ENCODE data around the gene GPATCH2L.

The GPATCH2L gene

DNA sequence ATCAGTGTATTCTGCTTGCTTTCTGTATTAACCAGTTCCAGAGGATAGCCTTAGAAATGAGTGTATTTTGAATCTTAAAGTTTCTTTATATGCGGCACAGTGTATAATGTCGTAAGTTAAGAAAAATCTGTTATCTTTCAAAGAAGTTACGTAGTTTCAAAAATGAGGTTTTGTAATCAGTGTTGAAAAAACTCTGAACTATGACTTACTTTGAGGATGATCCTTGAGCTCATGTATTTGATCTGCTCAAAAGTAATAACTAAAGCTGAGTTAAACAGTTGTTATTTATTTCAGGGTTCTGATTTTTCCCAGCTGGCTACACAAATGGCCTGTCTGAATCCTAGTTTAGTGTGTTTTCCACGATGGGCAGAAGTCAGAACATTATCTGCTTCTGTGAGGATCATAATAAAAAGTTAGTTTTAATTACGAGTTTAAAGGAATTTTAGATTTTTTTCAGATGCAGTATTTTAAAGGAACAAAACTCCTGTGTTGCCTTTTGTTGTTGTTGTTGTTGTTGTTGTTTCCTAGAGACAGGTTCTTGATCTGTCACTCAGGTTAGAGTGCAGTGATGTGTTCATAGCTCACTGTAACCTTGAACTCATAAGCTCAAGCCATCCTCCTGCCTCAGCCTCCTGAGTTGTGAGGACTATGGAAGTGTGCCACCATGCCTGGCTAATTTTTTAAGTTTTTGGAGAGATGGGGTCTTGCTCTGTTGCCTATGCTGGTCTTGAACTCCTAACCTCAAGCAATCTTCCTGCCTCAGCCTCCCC is 52.9 kb downstream of the GPATCH2L start:
- DNase-seq: no peak
- Histone ChIP-seq H3K27ac (peak overlapping the region; percentile 95), H3K36me3 (replicated peaks) (peaks cover 16% of the 10 kb centered on the region), H3K27me3 (replicated peaks) (no peaks in the 10 kb centered on the region), H3K4me3 (ENCODE audit: low read depth, low read length) (no peak overlapping the region)
- TF ChIP-seq, protein P1, sequence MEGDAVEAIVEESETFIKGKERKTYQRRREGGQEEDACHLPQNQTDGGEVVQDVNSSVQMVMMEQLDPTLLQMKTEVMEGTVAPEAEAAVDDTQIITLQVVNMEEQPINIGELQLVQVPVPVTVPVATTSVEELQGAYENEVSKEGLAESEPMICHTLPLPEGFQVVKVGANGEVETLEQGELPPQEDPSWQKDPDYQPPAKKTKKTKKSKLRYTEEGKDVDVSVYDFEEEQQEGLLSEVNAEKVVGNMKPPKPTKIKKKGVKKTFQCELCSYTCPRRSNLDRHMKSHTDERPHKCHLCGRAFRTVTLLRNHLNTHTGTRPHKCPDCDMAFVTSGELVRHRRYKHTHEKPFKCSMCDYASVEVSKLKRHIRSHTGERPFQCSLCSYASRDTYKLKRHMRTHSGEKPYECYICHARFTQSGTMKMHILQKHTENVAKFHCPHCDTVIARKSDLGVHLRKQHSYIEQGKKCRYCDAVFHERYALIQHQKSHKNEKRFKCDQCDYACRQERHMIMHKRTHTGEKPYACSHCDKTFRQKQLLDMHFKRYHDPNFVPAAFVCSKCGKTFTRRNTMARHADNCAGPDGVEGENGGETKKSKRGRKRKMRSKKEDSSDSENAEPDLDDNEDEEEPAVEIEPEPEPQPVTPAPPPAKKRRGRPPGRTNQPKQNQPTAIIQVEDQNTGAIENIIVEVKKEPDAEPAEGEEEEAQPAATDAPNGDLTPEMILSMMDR (IDR thresholded peaks at IDR 0.05; ENCODE audit: low read depth, low read length, missing control alignments): no peak
- in situ Hi-C loops (cut with HindIII; ENCODE audit: low pct_ligation_motif_present, low sequenced_read_pairs): no loop called here

DNA sequence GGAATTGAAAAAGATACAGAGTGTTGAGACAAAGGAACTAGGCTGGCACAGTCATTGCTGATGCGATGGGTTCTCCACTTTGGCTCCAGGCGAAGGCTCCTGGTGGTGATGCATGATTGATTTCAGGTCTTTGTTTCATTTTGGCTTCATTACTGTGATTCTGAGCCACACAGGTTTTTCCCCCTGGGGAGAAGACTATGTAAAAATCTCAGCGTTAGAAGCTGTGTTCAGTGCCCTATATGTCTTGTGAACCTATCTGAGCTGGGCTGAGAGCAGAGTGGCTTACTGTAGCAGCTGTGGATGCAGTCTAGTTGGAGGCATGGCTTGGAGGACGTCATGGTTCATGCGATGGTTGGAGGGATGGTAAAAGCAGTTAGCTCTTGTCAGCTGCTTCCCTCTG is 54.0 kb downstream of the GPATCH2L start:
- in situ Hi-C loops (cut with HindIII; ENCODE audit: low pct_ligation_motif_present, low sequenced_read_pairs): no loop called here
- Histone ChIP-seq H3K36me3 (replicated peaks) (peaks cover 12% of the 10 kb centered on the region), H3K27me3 (replicated peaks) (no peaks in the 10 kb centered on the region), H3K27ac (no peak overlapping the region), H3K4me3 (ENCODE audit: low read depth, low read length) (no peak overlapping the region)
- TF ChIP-seq, protein P1 (IDR thresholded peaks at IDR 0.05; ENCODE audit: low read depth, low read length, missing control alignments): no peak
- no peak for DNase-seq

DNA sequence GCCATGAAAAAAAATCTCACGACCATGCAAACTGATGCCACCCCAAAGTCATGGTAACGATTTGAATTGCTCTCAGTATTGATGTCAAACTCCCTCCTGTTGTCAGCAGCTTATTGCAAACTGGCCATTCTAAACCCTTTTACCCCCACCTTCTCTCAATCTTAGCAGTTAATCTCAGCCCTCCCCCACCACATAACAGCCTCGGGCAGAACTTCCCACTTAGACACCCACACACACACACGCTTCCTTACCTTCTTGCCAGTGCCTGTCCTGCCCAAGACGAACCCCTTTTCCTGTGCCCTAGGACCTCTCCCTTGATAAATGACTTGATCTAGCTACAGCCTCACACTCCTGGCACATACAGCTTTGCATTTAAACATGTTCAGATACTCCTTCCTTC is 56.6 kb downstream of the GPATCH2L start:
- TF ChIP-seq, protein P1 (IDR thresholded peaks at IDR 0.05; ENCODE audit: low read depth, low read length, missing control alignments): no peak
- Histone ChIP-seq H3K27ac (no peak overlapping the region), H3K36me3 (replicated peaks) (no peaks in the 10 kb centered on the region), H3K4me3 (ENCODE audit: low read depth, low read length) (no peak overlapping the region), H3K27me3 (replicated peaks) (no peaks in the 10 kb centered on the region)
- in situ Hi-C loops (cut with HindIII; ENCODE audit: low pct_ligation_motif_present, low sequenced_read_pairs): no loop called here
- DNase-seq: no peak

DNA sequence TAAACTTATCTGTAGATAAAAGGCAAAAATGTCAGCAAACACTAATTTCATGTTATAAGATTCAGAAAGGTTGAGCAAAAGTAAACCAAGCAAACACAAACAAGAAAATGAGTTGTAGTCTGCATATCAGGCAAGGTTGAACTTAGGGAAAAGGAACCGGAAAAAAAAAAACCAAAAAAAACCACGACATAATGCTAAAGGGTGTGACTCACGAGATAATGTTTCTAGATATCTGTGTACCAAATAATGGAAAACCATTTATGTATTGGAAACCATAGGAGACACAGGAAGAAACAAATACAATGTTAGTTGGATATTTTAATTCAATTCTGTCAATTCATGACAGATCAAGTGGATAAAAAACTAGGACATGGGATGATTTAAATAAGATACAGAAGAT is 60.5 kb downstream of the GPATCH2L start:
- in situ Hi-C loops (cut with HindIII; ENCODE audit: low pct_ligation_motif_present, low sequenced_read_pairs): no loop called here
- TF ChIP-seq, protein P1 (IDR thresholded peaks at IDR 0.05; ENCODE audit: low read depth, low read length, missing control alignments): no peak
- Histone ChIP-seq H3K27me3 (replicated peaks) (no peaks in the 10 kb centered on the region), H3K4me3 (ENCODE audit: low read depth, low read length) (no peak overlapping the region), H3K36me3 (replicated peaks) (no peaks in the 10 kb centered on the region), H3K27ac (no peak overlapping the region)
- DNase-seq: no peak

DNA sequence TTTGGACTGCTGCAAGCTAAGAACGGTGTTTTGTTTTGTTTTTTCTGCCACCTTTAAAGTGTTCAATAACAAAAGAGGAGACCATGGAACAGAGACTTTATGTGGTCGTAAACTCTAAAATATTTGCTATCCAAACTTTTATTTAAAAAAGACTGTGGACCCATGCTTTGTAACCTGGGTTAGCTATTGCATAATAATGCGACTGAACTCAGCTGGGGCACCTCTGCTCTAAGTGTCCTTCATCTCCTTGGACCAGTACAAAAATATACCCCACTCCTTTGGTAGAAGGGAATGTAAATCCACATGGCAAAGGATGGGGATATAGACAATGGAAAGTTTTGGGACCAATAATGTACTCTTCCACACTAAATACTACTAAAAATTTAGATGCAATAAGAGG is 65.5 kb downstream of the GPATCH2L start:
- Histone ChIP-seq H3K36me3 (replicated peaks) (no peaks in the 10 kb centered on the region), H3K4me3 (ENCODE audit: low read depth, low read length) (no peak overlapping the region), H3K27me3 (replicated peaks) (no peaks in the 10 kb centered on the region), H3K27ac (no peak overlapping the region)
- DNase-seq: no peak
- TF ChIP-seq, protein P1 (IDR thresholded peaks at IDR 0.05; ENCODE audit: low read depth, low read length, missing control alignments): no peak
- in situ Hi-C loops (cut with HindIII; ENCODE audit: low pct_ligation_motif_present, low sequenced_read_pairs): no loop called here

DNA sequence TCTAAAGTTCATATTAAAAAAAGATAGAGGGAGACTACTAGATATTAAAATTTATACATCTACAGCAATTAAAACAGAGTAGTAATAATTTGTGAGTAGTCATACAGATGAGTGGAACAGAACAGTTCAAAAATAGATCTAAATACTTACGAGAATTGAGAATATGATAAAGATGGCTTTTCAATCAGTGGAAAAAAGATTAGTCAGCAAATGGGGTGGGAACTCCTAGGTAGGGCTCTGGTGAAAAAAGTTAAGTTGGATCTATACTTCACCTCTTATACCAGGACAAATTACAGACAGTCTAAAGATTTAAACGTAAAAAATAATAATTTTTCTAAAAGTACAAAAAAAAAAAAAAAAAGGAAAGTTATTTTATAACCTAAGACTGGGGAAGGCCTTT is 66.9 kb downstream of the GPATCH2L start:
- no peak for DNase-seq

More for the DNA sequence above, 66.9 kb downstream of the GPATCH2L start:
- in situ Hi-C loops (cut with HindIII; ENCODE audit: low pct_ligation_motif_present, low sequenced_read_pairs): no loop called here
- H3K4me3 ChIP-seq (ENCODE audit: low read depth, low read length): no peak overlapping the region
- H3K36me3 ChIP-seq (replicated peaks): no peaks in the 10 kb centered on the region
- TF ChIP-seq, protein P1 (IDR thresholded peaks at IDR 0.05; ENCODE audit: low read depth, low read length, missing control alignments): no peak
- H3K27ac ChIP-seq: no peak overlapping the region
- no peaks in the 10 kb centered on the region for H3K27me3 ChIP-seq (replicated peaks)

Data from brain microvascular endothelial cell (primary cell).